ENCODE measurements around the gene DRC1. TPM values are rescaled to one million over a fixed set of nuclear protein-coding genes. Genes with fewer than 3 reads are reported as not detected.

Gene DRC1
- total and polyA plus RNA-seq, 7 experiments from 2014 or later = 0.29 TPM; not detected in 6

- intact Hi-C loops (cut with micrococcal nuclease) = no loop called here
- Histone ChIP-seq H3K36me3 (ENCODE audit: control insufficient read depth in 2 of 3, insufficient read depth in 3 of 3, low read length in 3 of 3) (no peaks in the 10 kb centered on the region), H3K27ac (ENCODE audit: low read depth, low read length) (no peak overlapping the region), H3K4me1 (ENCODE audit: control insufficient read depth in 2 of 2, insufficient read depth in 2 of 2, low read length in 2 of 2) (no peaks in the 10 kb centered on the region), H3K27me3 (ENCODE audit: control insufficient read depth in 2 of 2, insufficient read depth in 2 of 2, low read length in 2 of 2) (no peaks in the 10 kb centered on the region), H3K4me3 (ENCODE audit: low read length) (no peak overlapping the region), H3K9me3 (ENCODE audit: control insufficient read depth in 2 of 3, low read length in 3 of 3) (no peaks in the 10 kb centered on the region)
- no peak for DNase-seq
- Mint-ChIP-seq H3K9me3 (peaks cover 0 to 3% (median 0%) of the 10 kb centered on the region in 11 donors), H3K36me3 (peaks cover 0 to 4% (median 0%) of the 10 kb centered on the region in 5 donors), H3K4me1 (peaks cover 0 to 15% (median 7%) of the 10 kb centered on the region in 7 donors), H3K4me3 (peak overlapping the region in 1 of 10 donors; percentile 14), H3K27ac (no peak overlapping the region), H3K27me3 (peaks cover 10 to 18% (median 14%) of the 10 kb centered on the region in 5 donors)
- POLR2A ChIA-PET = no interaction called here
- ATAC-seq = no peak
- CTCF ChIA-PET = no interaction called here
These were observed 9.1 kb downstream of the DRC1 start for GRCh38 chr2:26410764-26411243.

GRCh38 chr2:26411419-26411818 lies 9.7 kb downstream of the DRC1 start:
- DNase-seq (no peak), ATAC-seq (no peak)
- Mint-ChIP-seq H3K27ac (peak overlapping the region in 1 of 9 donors; percentile 57), H3K9me3 (peaks cover 0 to 3% (median 0%) of the 10 kb centered on the region in 11 donors), H3K27me3 (peaks cover 10 to 18% (median 14%) of the 10 kb centered on the region in 5 donors), H3K36me3 (peaks cover 0 to 4% (median 0%) of the 10 kb centered on the region in 5 donors), H3K4me3 (peak overlapping the region in 5 of 10 donors; percentile 46 to 76 (median 67)), H3K4me1 (peaks cover 0 to 15% (median 7%) of the 10 kb centered on the region in 7 donors)
- no peaks in the 10 kb centered on the region for H3K4me1 ChIP-seq (ENCODE audit: control insufficient read depth in 2 of 2, insufficient read depth in 2 of 2, low read length in 2 of 2)
- no peak overlapping the region for H3K4me3 ChIP-seq (ENCODE audit: low read length)
- H3K27ac ChIP-seq (ENCODE audit: low read depth, low read length) = no peak overlapping the region
- ChIA-PET CTCF (no interaction called here), POLR2A (no interaction called here)
- no peaks in the 10 kb centered on the region for H3K27me3 ChIP-seq (ENCODE audit: control insufficient read depth in 2 of 2, insufficient read depth in 2 of 2, low read length in 2 of 2)
- intact Hi-C loops (cut with micrococcal nuclease) = no loop called here
- H3K9me3 ChIP-seq (ENCODE audit: control insufficient read depth in 2 of 3, low read length in 3 of 3) = no peaks in the 10 kb centered on the region
- H3K36me3 ChIP-seq (ENCODE audit: control insufficient read depth in 2 of 3, insufficient read depth in 3 of 3, low read length in 3 of 3) = no peaks in the 10 kb centered on the region

GRCh38 chr2:26412091-26412673 lies 10.5 kb downstream of the DRC1 start:
- Histone ChIP-seq H3K27ac (ENCODE audit: low read depth, low read length) (no peak overlapping the region), H3K36me3 (ENCODE audit: control insufficient read depth in 2 of 3, insufficient read depth in 3 of 3, low read length in 3 of 3) (no peaks in the 10 kb centered on the region), H3K4me1 (ENCODE audit: control insufficient read depth in 2 of 2, insufficient read depth in 2 of 2, low read length in 2 of 2) (no peaks in the 10 kb centered on the region), H3K4me3 (ENCODE audit: low read length) (peak overlapping the region; percentile 48), H3K27me3 (ENCODE audit: control insufficient read depth in 2 of 2, insufficient read depth in 2 of 2, low read length in 2 of 2) (no peaks in the 10 kb centered on the region), H3K9me3 (ENCODE audit: control insufficient read depth in 2 of 3, low read length in 3 of 3) (no peaks in the 10 kb centered on the region)
- peaks cover 0 to 15% (median 7%) of the 10 kb centered on the region in 7 donors for H3K4me1 Mint-ChIP-seq
- intact Hi-C loops (cut with micrococcal nuclease) = no loop called here
- peaks cover 10 to 16% (median 11%) of the 10 kb centered on the region in 5 donors for H3K27me3 Mint-ChIP-seq
- H3K27ac Mint-ChIP-seq = peak overlapping the region in 2 of 9 donors; percentile 3 to 57
- H3K36me3 Mint-ChIP-seq = peaks cover 0 to 4% (median 0%) of the 10 kb centered on the region in 5 donors
- ATAC-seq = peak; percentile 45
- CTCF ChIA-PET = no interaction called here
- H3K9me3 Mint-ChIP-seq = peaks cover 0 to 3% (median 0%) of the 10 kb centered on the region in 11 donors
- peak overlapping the region; percentile 1 to 76 (median 61) for H3K4me3 Mint-ChIP-seq
- POLR2A ChIA-PET = no interaction called here
- DNase-seq = peak in 1 of 9 donors; percentile 27

DNA sequence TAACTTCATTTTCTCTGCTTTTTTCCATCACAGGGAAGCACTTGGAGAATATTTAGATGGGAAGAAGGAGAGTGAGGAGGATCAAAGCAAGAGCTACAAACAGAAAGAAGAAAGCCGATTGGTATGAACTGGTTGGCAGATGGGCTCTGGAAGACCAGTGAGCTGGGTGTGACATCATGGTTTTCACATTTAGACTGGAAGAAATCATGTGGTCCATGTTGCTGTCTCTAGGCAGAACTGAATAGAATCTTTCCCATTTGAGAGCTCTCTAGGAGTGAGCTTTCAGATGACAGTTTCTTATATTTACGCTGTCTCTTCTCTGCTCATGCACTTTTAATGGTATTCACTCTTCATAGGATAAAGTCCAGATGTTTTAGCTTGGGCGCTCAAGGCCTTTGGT lies 12.6 kb downstream of the DRC1 start:
- ATAC-seq = no peak
- Histone ChIP-seq H3K4me1 (ENCODE audit: control insufficient read depth in 2 of 2, insufficient read depth in 2 of 2, low read length in 2 of 2) (no peaks in the 10 kb centered on the region), H3K36me3 (ENCODE audit: control insufficient read depth in 2 of 3, insufficient read depth in 3 of 3, low read length in 3 of 3) (no peaks in the 10 kb centered on the region), H3K27me3 (ENCODE audit: control insufficient read depth in 2 of 2, insufficient read depth in 2 of 2, low read length in 2 of 2) (no peaks in the 10 kb centered on the region), H3K4me3 (ENCODE audit: low read length) (no peak overlapping the region), H3K9me3 (ENCODE audit: control insufficient read depth in 2 of 3, low read length in 3 of 3) (no peaks in the 10 kb centered on the region), H3K27ac (ENCODE audit: low read depth, low read length) (no peak overlapping the region)
- Mint-ChIP-seq H3K36me3 (peaks cover 0 to 4% (median 0%) of the 10 kb centered on the region in 5 donors), H3K4me3 (no peak overlapping the region), H3K27me3 (peaks cover 0 to 12% (median 0%) of the 10 kb centered on the region in 5 donors), H3K9me3 (peaks cover 0 to 3% (median 0%) of the 10 kb centered on the region in 11 donors), H3K27ac (no peak overlapping the region), H3K4me1 (peaks cover 0 to 15% (median 7%) of the 10 kb centered on the region in 7 donors)
- DNase-seq = no peak
- ChIA-PET POLR2A (no interaction called here), CTCF (no interaction called here)
- intact Hi-C loops (cut with micrococcal nuclease) = no loop called here

DNA sequence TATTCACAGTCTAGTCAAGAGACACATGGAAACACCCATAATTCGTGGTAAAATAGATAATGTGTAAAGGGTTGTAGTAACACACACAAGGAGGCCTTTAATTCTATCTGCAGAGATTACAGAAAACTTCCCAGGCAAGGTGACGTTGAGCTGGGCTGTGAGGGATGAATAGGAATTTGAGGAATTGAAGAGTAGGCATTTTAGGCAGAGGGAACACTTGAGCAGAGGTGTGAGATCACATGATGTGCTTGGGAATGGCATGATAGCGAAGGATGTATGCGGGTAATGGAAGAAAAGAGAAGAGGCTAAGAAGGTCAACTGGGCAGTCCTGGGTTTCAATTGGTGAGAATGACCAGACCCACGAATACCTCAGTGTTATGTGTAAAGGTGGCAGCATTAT lies 20.2 kb downstream of the DRC1 start:
- intact Hi-C loops (cut with micrococcal nuclease) = no loop called here
- no peak for DNase-seq

DNA sequence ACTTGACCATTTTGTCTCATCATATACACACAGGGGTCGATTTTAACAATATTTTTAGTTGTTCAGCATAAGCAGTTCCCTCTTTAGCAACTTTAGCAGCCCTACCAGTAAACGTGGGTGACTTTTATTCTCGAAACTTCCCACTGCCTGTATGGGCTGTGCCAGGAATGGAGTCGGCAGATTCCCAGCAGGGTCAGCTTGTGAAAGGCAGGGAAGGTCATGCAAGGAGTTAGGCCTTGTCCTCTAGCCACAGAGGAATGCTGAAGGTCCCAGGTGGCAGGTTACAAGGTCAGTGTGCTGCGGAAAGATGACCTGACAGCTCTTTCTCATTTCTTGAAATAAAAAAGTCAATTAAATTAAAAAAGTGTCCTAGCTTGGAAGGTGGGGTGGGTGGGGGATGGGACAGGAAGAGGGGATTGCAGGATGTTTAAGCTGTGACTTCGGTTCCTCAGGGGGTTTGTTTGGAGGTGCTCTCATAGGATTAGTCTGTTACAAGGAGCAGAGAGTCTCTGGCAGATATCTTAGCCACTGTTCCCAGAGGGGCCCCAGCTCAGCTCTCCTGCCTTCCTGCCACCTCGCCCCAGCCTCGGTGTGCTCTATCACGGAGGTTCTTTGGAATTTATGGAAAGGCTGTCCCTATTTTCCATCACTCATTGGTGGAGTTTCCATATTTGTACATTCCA lies 21.4 kb downstream of the DRC1 start:
- Histone ChIP-seq H3K27me3 (ENCODE audit: control insufficient read depth in 2 of 2, insufficient read depth in 2 of 2, low read length in 2 of 2) (no peaks in the 10 kb centered on the region), H3K9me3 (ENCODE audit: control insufficient read depth in 2 of 3, low read length in 3 of 3) (no peaks in the 10 kb centered on the region), H3K36me3 (ENCODE audit: control insufficient read depth in 2 of 3, insufficient read depth in 3 of 3, low read length in 3 of 3) (no peaks in the 10 kb centered on the region), H3K4me3 (ENCODE audit: low read length) (no peak overlapping the region), H3K4me1 (ENCODE audit: control insufficient read depth in 2 of 2, insufficient read depth in 2 of 2, low read length in 2 of 2) (no peaks in the 10 kb centered on the region), H3K27ac (ENCODE audit: low read depth, low read length) (no peak overlapping the region)
- no peak for ATAC-seq
- no peak for DNase-seq
- H3K27me3 Mint-ChIP-seq = peaks cover 0 to 23% (median 0%) of the 10 kb centered on the region in 5 donors
- ChIA-PET POLR2A (no interaction called here), CTCF (no interaction called here)
- no peaks in the 10 kb centered on the region for H3K36me3 Mint-ChIP-seq
- H3K4me3 Mint-ChIP-seq = no peak overlapping the region
- intact Hi-C loops (cut with micrococcal nuclease) = no loop called here
- peaks cover 0 to 4% (median 0%) of the 10 kb centered on the region in 11 donors for H3K9me3 Mint-ChIP-seq
- peaks cover 0 to 3% (median 0%) of the 10 kb centered on the region in 7 donors for H3K4me1 Mint-ChIP-seq
- H3K27ac Mint-ChIP-seq = no peak overlapping the region

More for the DNA sequence above, 20.2 kb downstream of the DRC1 start:
- Histone ChIP-seq H3K27me3 (ENCODE audit: control insufficient read depth in 2 of 2, insufficient read depth in 2 of 2, low read length in 2 of 2) (no peaks in the 10 kb centered on the region), H3K4me3 (ENCODE audit: low read length) (no peak overlapping the region), H3K4me1 (ENCODE audit: control insufficient read depth in 2 of 2, insufficient read depth in 2 of 2, low read length in 2 of 2) (no peaks in the 10 kb centered on the region), H3K36me3 (ENCODE audit: control insufficient read depth in 2 of 3, insufficient read depth in 3 of 3, low read length in 3 of 3) (no peaks in the 10 kb centered on the region), H3K27ac (ENCODE audit: low read depth, low read length) (no peak overlapping the region), H3K9me3 (ENCODE audit: control insufficient read depth in 2 of 3, low read length in 3 of 3) (no peaks in the 10 kb centered on the region)
- H3K4me3 Mint-ChIP-seq = no peak overlapping the region
- H3K36me3 Mint-ChIP-seq = no peaks in the 10 kb centered on the region
- H3K9me3 Mint-ChIP-seq = peaks cover 0 to 4% (median 0%) of the 10 kb centered on the region in 11 donors
- no peak for ATAC-seq
- ChIA-PET CTCF (no interaction called here), POLR2A (no interaction called here)
- no peak overlapping the region for H3K27ac Mint-ChIP-seq
- peaks cover 0 to 3% (median 0%) of the 10 kb centered on the region in 7 donors for H3K4me1 Mint-ChIP-seq
- H3K27me3 Mint-ChIP-seq = peaks cover 0 to 26% (median 0%) of the 10 kb centered on the region in 5 donors
